IgD-negative memory B cell (primary cell): ENCODE data around the gene MACROH2A1. TPM values are rescaled to one million over a fixed set of nuclear protein-coding genes. Genes with fewer than 3 reads are reported as not detected.
A peak's percentile ranks its signal among the peaks of the same experiment; 100 is the strongest.

Experiments used
- H3K27ac Mint-ChIP-seq, 3 donors: one replicate each; pipeline ENCODE4 v1.8.0; 2020 to 2022; ENCODE audit warnings: mild to moderate bottlenecking in 3 of 3, mixed read lengths in 3 of 3, moderate library complexity in 1 of 3
- H3K27me3 Mint-ChIP-seq: one replicate; pipeline ENCODE4 v1.8.0; 2021; ENCODE audit warnings: mixed read lengths
- H3K36me3 Mint-ChIP-seq: one replicate; pipeline ENCODE4 v1.8.0; 2020; ENCODE audit warnings: mild to moderate bottlenecking, mixed read lengths
- H3K4me1 Mint-ChIP-seq, 3 donors: one replicate each; pipeline ENCODE4 v1.8.0; 2020 to 2022; ENCODE audit warnings: mixed read lengths in 3 of 3, mild to moderate bottlenecking in 1 of 3
- H3K4me3 Mint-ChIP-seq, 4 donors: one replicate each; pipeline ENCODE4 v1.8.0; 2020 to 2022; ENCODE audit warnings: mild to moderate bottlenecking in 4 of 4, mixed read lengths in 4 of 4, moderate library complexity in 3 of 4
- H3K9me3 Mint-ChIP-seq, 3 donors: one replicate each; pipeline ENCODE4 v1.8.0; 2020 to 2021; ENCODE audit warnings: mixed read lengths in 3 of 3, mild to moderate bottlenecking in 1 of 3
- polyA plus RNA-seq: library from polyadenylated mRNA; unstranded; fragments of 300-500 nt; fragmentation: Illumina TruSeq; gene quantifications from one replicate; pipeline ENCODE4 v1.2.3, GENCODE V29; 2021

Gene MACROH2A1
- polyA plus RNA-seq, 1 donor from 2014 or later: 121 TPM

GRCh38 chr5:135426102-135427082 is 27.4 kb upstream of the MACROH2A1 start:
- peaks cover 6 to 8% (median 8%) of the 10 kb centered on the region in 3 donors for H3K9me3 Mint-ChIP-seq

GRCh38 chr5:135425641-135426040 is 26.6 kb upstream of the MACROH2A1 start:
- no peak overlapping the region for H3K4me3 Mint-ChIP-seq
- no peak overlapping the region for H3K27ac Mint-ChIP-seq
- no peaks in the 10 kb centered on the region for H3K36me3 Mint-ChIP-seq

More at GRCh38 chr5:135426102-135427082, 27.4 kb upstream of the MACROH2A1 start:
- no peak overlapping the region for H3K4me3 Mint-ChIP-seq
- no peak overlapping the region for H3K27ac Mint-ChIP-seq
- no peaks in the 10 kb centered on the region for H3K36me3 Mint-ChIP-seq
- H3K4me1 Mint-ChIP-seq: peaks cover 0 to 2% (median 0%) of the 10 kb centered on the region in 3 donors
- peaks cover 17% of the 10 kb centered on the region for H3K27me3 Mint-ChIP-seq

GRCh38 chr5:135423846-135424168 is 24.8 kb upstream of the MACROH2A1 start:
- H3K27me3 Mint-ChIP-seq: peaks cover 21% of the 10 kb centered on the region
- H3K27ac Mint-ChIP-seq: no peak overlapping the region
- peaks cover 6 to 10% (median 7%) of the 10 kb centered on the region in 3 donors for H3K9me3 Mint-ChIP-seq

More at GRCh38 chr5:135425641-135426040, 26.6 kb upstream of the MACROH2A1 start:
- Mint-ChIP-seq H3K9me3 (peaks cover 6 to 8% (median 7%) of the 10 kb centered on the region in 3 donors), H3K4me1 (peaks cover 0 to 2% (median 0%) of the 10 kb centered on the region in 3 donors), H3K27me3 (peaks cover 17% of the 10 kb centered on the region)

GRCh38 chr5:135423146-135423845 is 24.3 kb upstream of the MACROH2A1 start:
- Mint-ChIP-seq H3K4me3 (no peak overlapping the region), H3K27me3 (peaks cover 20% of the 10 kb centered on the region), H3K4me1 (peaks cover 0 to 2% (median 0%) of the 10 kb centered on the region in 3 donors), H3K27ac (no peak overlapping the region), H3K9me3 (peaks cover 3 to 6% (median 6%) of the 10 kb centered on the region in 3 donors), H3K36me3 (no peaks in the 10 kb centered on the region)

More at GRCh38 chr5:135423846-135424168, 24.8 kb upstream of the MACROH2A1 start:
- Mint-ChIP-seq H3K36me3 (no peaks in the 10 kb centered on the region), H3K4me1 (peaks cover 0 to 2% (median 0%) of the 10 kb centered on the region in 3 donors), H3K4me3 (no peak overlapping the region)

GRCh38 chr5:135422419-135422818 is 23.4 kb upstream of the MACROH2A1 start:
- Mint-ChIP-seq H3K36me3 (no peaks in the 10 kb centered on the region), H3K27me3 (peaks cover 22% of the 10 kb centered on the region), H3K4me1 (peaks cover 0 to 2% (median 0%) of the 10 kb centered on the region in 3 donors), H3K27ac (no peak overlapping the region), H3K4me3 (no peak overlapping the region), H3K9me3 (peaks cover 3 to 6% (median 4%) of the 10 kb centered on the region in 3 donors)

- H3K4me3 Mint-ChIP-seq: no peak overlapping the region
- H3K9me3 Mint-ChIP-seq: peaks cover 3 to 8% (median 6%) of the 10 kb centered on the region in 3 donors
- H3K36me3 Mint-ChIP-seq: peaks cover 3% of the 10 kb centered on the region
- no peak overlapping the region for H3K27ac Mint-ChIP-seq
- H3K27me3 Mint-ChIP-seq: peaks cover 22% of the 10 kb centered on the region
- H3K4me1 Mint-ChIP-seq: no peaks in the 10 kb centered on the region
Measured at GRCh38 chr5:135417083-135417482, 18.1 kb upstream of the MACROH2A1 start.

GRCh38 chr5:135405082-135405481 is 6.1 kb upstream of the MACROH2A1 start:
- Mint-ChIP-seq H3K4me1 (peaks cover 0 to 2% (median 0%) of the 10 kb centered on the region in 3 donors), H3K27ac (no peak overlapping the region), H3K36me3 (no peaks in the 10 kb centered on the region), H3K27me3 (peaks cover 6% of the 10 kb centered on the region), H3K4me3 (no peak overlapping the region), H3K9me3 (peaks cover 0 to 3% (median 0%) of the 10 kb centered on the region in 3 donors)

GRCh38 chr5:135402031-135402430 is 3.0 kb upstream of the MACROH2A1 start:
- peaks cover 5 to 18% (median 9%) of the 10 kb centered on the region in 3 donors for H3K4me1 Mint-ChIP-seq
- peak overlapping the region in 1 of 3 donors; percentile 93 for H3K27ac Mint-ChIP-seq
- peaks cover 5% of the 10 kb centered on the region for H3K27me3 Mint-ChIP-seq
- peaks cover 0 to 3% (median 0%) of the 10 kb centered on the region in 3 donors for H3K9me3 Mint-ChIP-seq
- H3K36me3 Mint-ChIP-seq: no peaks in the 10 kb centered on the region
- peak overlapping the region in 1 of 4 donors; percentile 63 for H3K4me3 Mint-ChIP-seq

GRCh38 chr5:135400866-135401265 is 1.8 kb upstream of the MACROH2A1 start:
- H3K4me1 Mint-ChIP-seq: peaks cover 5 to 22% (median 13%) of the 10 kb centered on the region in 3 donors
- peak overlapping the region in 3 of 4 donors; percentile 72 to 94 (median 93) for H3K4me3 Mint-ChIP-seq
- no peaks in the 10 kb centered on the region for H3K36me3 Mint-ChIP-seq
- peak overlapping the region in 2 of 3 donors; percentile 85 to 93 for H3K27ac Mint-ChIP-seq
- H3K27me3 Mint-ChIP-seq: peaks cover 5% of the 10 kb centered on the region
- H3K9me3 Mint-ChIP-seq: peaks cover 0 to 3% (median 0%) of the 10 kb centered on the region in 3 donors

- H3K4me1 Mint-ChIP-seq: peaks cover 9 to 29% (median 20%) of the 10 kb centered on the region in 3 donors
- peaks cover 0 to 1% (median 0%) of the 10 kb centered on the region in 3 donors for H3K9me3 Mint-ChIP-seq
- H3K36me3 Mint-ChIP-seq: no peaks in the 10 kb centered on the region
- H3K27me3 Mint-ChIP-seq: peaks cover 4% of the 10 kb centered on the region
- peak overlapping the region; percentile 83 to 96 (median 94) for H3K4me3 Mint-ChIP-seq
- H3K27ac Mint-ChIP-seq: peak overlapping the region; percentile 85 to 93 (median 89)
Measured at GRCh38 chr5:135399794-135400542, 937 bp upstream of the MACROH2A1 start.

- Mint-ChIP-seq H3K4me3 (peak overlapping the region; percentile 83 to 94 (median 92)), H3K27ac (peak overlapping the region; percentile 87 to 93 (median 87)), H3K36me3 (no peaks in the 10 kb centered on the region), H3K9me3 (no peaks in the 10 kb centered on the region), H3K4me1 (peaks cover 12 to 42% (median 30%) of the 10 kb centered on the region in 3 donors), H3K27me3 (peaks cover 4% of the 10 kb centered on the region)
Measured at GRCh38 chr5:135398160-135398854, 724 bp downstream of the MACROH2A1 start.

GRCh38 chr5:135397084-135397483 is 1.9 kb downstream of the MACROH2A1 start:
- H3K27ac Mint-ChIP-seq: peak overlapping the region; percentile 86 to 93 (median 87)
- H3K9me3 Mint-ChIP-seq: no peaks in the 10 kb centered on the region
- H3K36me3 Mint-ChIP-seq: peaks cover 6% of the 10 kb centered on the region
- H3K27me3 Mint-ChIP-seq: peaks cover 4% of the 10 kb centered on the region
- peaks cover 22 to 54% (median 42%) of the 10 kb centered on the region in 3 donors for H3K4me1 Mint-ChIP-seq
- peak overlapping the region in 3 of 4 donors; percentile 90 to 94 (median 93) for H3K4me3 Mint-ChIP-seq

GRCh38 chr5:135396459-135397055 is 2.5 kb downstream of the MACROH2A1 start:
- Mint-ChIP-seq H3K27ac (peak overlapping the region in 1 of 3 donors; percentile 86), H3K4me3 (peak overlapping the region in 2 of 4 donors; percentile 73 to 93), H3K36me3 (peaks cover 8% of the 10 kb centered on the region), H3K4me1 (peaks cover 22 to 59% (median 46%) of the 10 kb centered on the region in 3 donors), H3K27me3 (peaks cover 4% of the 10 kb centered on the region), H3K9me3 (no peaks in the 10 kb centered on the region)
